Smooth muscle cell (in vitro differentiated cells): ENCODE data around the gene ACSBG1. TPM values are rescaled to one million over a fixed set of nuclear protein-coding genes. Genes with fewer than 3 reads are reported as not detected.

Experiments used
- DNase-seq: peaks from one replicate; lab custom pipeline; 2025; ENCODE audit not compliant: unreplicated experiment; lab: John Stamatoyannopoulos, UW
- H2AFZ ChIP-seq: fragments of 200-600 bp; sonication (generic); 2 replicates; pipeline ENCODE4 v1.6.0; 2016; ENCODE audit warnings: antibody characterized with exemption, low read depth, mild to moderate bottlenecking
- H3F3A ChIP-seq: fragments of 200-600 bp; sonication (generic); 2 replicates; pipeline ENCODE4 v1.6.0; 2017; ENCODE audit warnings: antibody characterized with exemption, low read depth
- H3K27ac ChIP-seq: fragments of 200-600 bp; sonication (generic); 2 replicates; pipeline ENCODE4 v1.5.1; 2016; ENCODE audit warnings: low read depth, mild to moderate bottlenecking
- H3K27me3 ChIP-seq: fragments of 200-600 bp; sonication (generic); 2 replicates; pipeline ENCODE4 v1.6.1; 2016; ENCODE audit warnings: low read depth, mild to moderate bottlenecking
- H3K36me3 ChIP-seq: fragments of 200-600 bp; sonication (generic); 2 replicates; pipeline ENCODE4 v1.5.1; 2016; ENCODE audit warnings: low read depth
- H3K4me1 ChIP-seq: fragments of 200-600 bp; sonication (generic); 2 replicates; pipeline ENCODE4 v1.5.1; 2016; ENCODE audit warnings: low read depth
- H3K4me2 ChIP-seq: fragments of 200-600 bp; sonication (generic); 2 replicates; pipeline ENCODE4 v1.6.0; 2016; ENCODE audit warnings: mild to moderate bottlenecking
- H3K4me3 ChIP-seq: fragments of 200-600 bp; sonication (generic); 2 replicates; pipeline ENCODE4 v1.5.1; 2016; ENCODE audit warnings: mild to moderate bottlenecking
- H3K79me2 ChIP-seq: fragments of 200-600 bp; sonication (generic); 2 replicates; pipeline ENCODE4 v1.6.0; 2016; ENCODE audit warnings: low read depth, mild to moderate bottlenecking
- H3K9ac ChIP-seq: fragments of 200-600 bp; sonication (generic); 2 replicates; pipeline ENCODE4 v1.6.0; 2016; ENCODE audit warnings: low read depth
- H3K9me3 ChIP-seq: fragments of 200-600 bp; sonication (generic); replicated peaks from 2 replicates; pipeline ENCODE4 v1.5.1; 2016; ENCODE audit warnings: low read depth
- H4K20me1 ChIP-seq: fragments of 200-600 bp; sonication (generic); 2 replicates; pipeline ENCODE4 v1.6.0; 2016; ENCODE audit warnings: low read depth
- CTCF ChIP-seq: fragments of 200-600 bp; sonication (generic); IDR thresholded peaks from 2 replicates; pipeline ENCODE4 v1.5.1; 2017; ENCODE audit warnings: borderline replicate concordance, mild to moderate bottlenecking, antibody characterized with exemption; ENCODE audit not compliant: insufficient read depth, poor library complexity, severe bottlenecking
- WGBS: methylation state at CpG from one replicate; pipeline ENCODE4 v1.1.7; 2016; ENCODE audit warnings: low lambda C conversion rate; 5-methylcytosine and 5-hydroxymethylcytosine counted together
- polyA plus RNA-seq: library from polyadenylated mRNA; unstranded; fragments of >200 nt; fragmentation: Nextera tagmentation; extraction: Ambion mirVana; gene quantifications from 2 replicates; pipeline ENCODE4 v1.2.1, GENCODE V29; 2016
- total RNA-seq: library from RNA; depleted of rRNA; stranded (reverse); fragments of >200 nt; gene quantifications from 2 replicates; pipeline ENCODE4 v1.2.3, GENCODE V29; 2014

The ACSBG1 gene
- total and polyA plus RNA-seq, 2 experiments from 2014 or later, result under 0.01 to 0.22 TPM

- Histone ChIP-seq H3F3A (peaks cover 5% of the 10 kb centered on the region), H3K79me2 (no peaks in the 10 kb centered on the region)
Observed at GRCh38 chr15:78208887-78209645, 25.3 kb downstream of the ACSBG1 start.

GRCh38 chr15:78208341-78208844, 26.0 kb downstream of the ACSBG1 start:
- Histone ChIP-seq H3K36me3 (no peaks in the 10 kb centered on the region), H3K4me1 (peaks cover 9% of the 10 kb centered on the region), H3K79me2 (no peaks in the 10 kb centered on the region), H3K4me3 (no peak overlapping the region), H4K20me1 (no peaks in the 10 kb centered on the region), H3K4me2 (no peak overlapping the region), H3K27ac (no peak overlapping the region), H3K9me3 (no peaks in the 10 kb centered on the region), H3F3A (peaks cover 5% of the 10 kb centered on the region), H3K9ac (no peak overlapping the region), H2AFZ (no peak overlapping the region), H3K27me3 (no peaks in the 10 kb centered on the region)
- 96% methylated on average over 8 of the region's 8 CpGs for WGBS
- no peak for TF ChIP-seq CTCF
- DNase-seq, result no peak

More at GRCh38 chr15:78208887-78209645, 25.3 kb downstream of the ACSBG1 start:
- Histone ChIP-seq H3K27me3 (no peaks in the 10 kb centered on the region), H3K9ac (peak overlapping the region; percentile 37), H3K36me3 (no peaks in the 10 kb centered on the region), H3K4me3 (no peak overlapping the region), H3K27ac (peak overlapping the region; percentile 69), H2AFZ (no peak overlapping the region), H4K20me1 (no peaks in the 10 kb centered on the region), H3K4me2 (no peak overlapping the region), H3K9me3 (no peaks in the 10 kb centered on the region), H3K4me1 (peaks cover 9% of the 10 kb centered on the region)
- 84% methylated on average over 20 of the region's 20 CpGs for WGBS
- no peak for TF ChIP-seq CTCF
- DNase-seq, result no peak

GRCh38 chr15:78207641-78208340, 26.6 kb downstream of the ACSBG1 start:
- Histone ChIP-seq H3K27me3 (no peaks in the 10 kb centered on the region), H3K9me3 (no peaks in the 10 kb centered on the region)
- no peak for DNase-seq

More at GRCh38 chr15:78207641-78208340, 26.6 kb downstream of the ACSBG1 start:
- H3K4me1 ChIP-seq, result peaks cover 9% of the 10 kb centered on the region
- H3K27ac ChIP-seq, result peak overlapping the region; percentile 64
- no peaks in the 10 kb centered on the region for H3K79me2 ChIP-seq
- no peak overlapping the region for H3K4me3 ChIP-seq
- H3K36me3 ChIP-seq, result no peaks in the 10 kb centered on the region
- H3K9ac ChIP-seq, result no peak overlapping the region
- peaks cover 5% of the 10 kb centered on the region for H3F3A ChIP-seq
- no peak overlapping the region for H2AFZ ChIP-seq
- H3K4me2 ChIP-seq, result no peak overlapping the region
- 92% methylated on average over 8 of the region's 8 CpGs for WGBS
- no peak for TF ChIP-seq CTCF
- H4K20me1 ChIP-seq, result no peaks in the 10 kb centered on the region
